Brain microvascular endothelial cell (primary cell): ENCODE results near the gene WDR20.

Experiments used
- DNase-seq: peaks from one replicate; pipeline ENCODE4 v3.0.0-alpha.2; 2020
- H3K27ac ChIP-seq: fragments of 250-450 bp; sonication (Bioruptor Pico); 2 replicates; pipeline ENCODE4 v1.5.1; 2020; ENCODE audit warnings: mild to moderate bottlenecking, moderate library complexity
- H3K27me3 ChIP-seq: fragments of 250-450 bp; sonication (Bioruptor Pico); replicated peaks from 2 replicates; pipeline ENCODE4 v1.5.1; 2020; ENCODE audit warnings: mild to moderate bottlenecking
- H3K36me3 ChIP-seq: fragments of 250-450 bp; sonication (Bioruptor Pico); replicated peaks from 2 replicates; pipeline ENCODE4 v1.5.1; 2020; ENCODE audit warnings: mild to moderate bottlenecking
- H3K4me3 ChIP-seq: 2 replicates; pipeline ENCODE4 v1.5.1; 2011; ENCODE audit warnings: low read depth, mild to moderate bottlenecking, control low read depth, low read length, moderate library complexity
- CTCF ChIP-seq: IDR thresholded peaks from 2 replicates; pipeline ENCODE4 v1.5.1; 2011; ENCODE audit warnings: low read depth, mild to moderate bottlenecking, moderate library complexity, low read length, control low read depth, inconsistent platforms; ENCODE audit errors: missing control alignments
- in situ Hi-C: cut with HindIII; loops from 2 replicates; pipeline ENCODE4 v1.10.0; 2017; ENCODE audit warnings: low sequenced_read_pairs, low pct_ligation_motif_present

Gene WDR20

DNA sequence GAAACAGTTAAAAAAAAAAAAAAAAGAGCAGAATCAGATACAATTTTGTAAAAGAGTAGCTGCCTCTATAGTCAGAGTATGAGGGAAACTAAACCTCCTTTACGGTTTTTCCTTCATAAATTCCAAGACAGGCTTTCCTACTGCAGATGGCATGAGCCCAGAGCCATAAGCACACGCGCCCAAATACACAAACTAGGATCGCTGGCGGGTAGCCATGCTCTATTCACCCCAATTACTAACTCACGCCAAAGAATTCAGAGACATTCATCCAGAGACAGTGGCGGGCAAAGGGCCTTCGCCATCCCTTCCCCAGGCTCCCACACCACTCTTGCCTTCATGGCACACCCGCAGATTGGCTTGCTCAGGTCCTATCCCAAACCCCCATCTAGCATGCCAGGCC is 117.0 kb downstream of the WDR20 start:
- DNase-seq, result no peak
- Histone ChIP-seq H3K4me3 (no peak overlapping the region), H3K27me3 (no peaks in the 10 kb centered on the region), H3K36me3 (no peaks in the 10 kb centered on the region), H3K27ac (no peak overlapping the region)
- in situ Hi-C loops, result no loop called here
- no peak for TF ChIP-seq CTCF

GRCh38 chr14:102258136-102258535 is 118.4 kb downstream of the WDR20 start:
- no peak for DNase-seq
- TF ChIP-seq CTCF, result no peak
- in situ Hi-C loops, result no loop called here
- H3K27ac ChIP-seq, result no peak overlapping the region
- no peak overlapping the region for H3K4me3 ChIP-seq
- H3K27me3 ChIP-seq, result no peaks in the 10 kb centered on the region
- H3K36me3 ChIP-seq, result no peaks in the 10 kb centered on the region
